Motor neuron (in vitro differentiated cells): ENCODE measurements around the gene SLC38A10. TPM values are rescaled to one million over a fixed set of nuclear protein-coding genes. Genes with fewer than 3 reads are reported as not detected.
"Not testable (repeated sequence)": the region's sequence is repeated elsewhere in the genome, so short reads cannot be mapped to it uniquely, and the experiment has no call there.

Source experiments
- ATAC-seq, 8 experiments: fragments of 200-7000 bp; cut with Tn5 transposase; replicated peaks in 6 of 8; 2 replicates each; pipeline ENCODE4 v1.8.0; 2021; ENCODE audit warnings: mild to moderate bottlenecking in 8 of 8, moderate library complexity in 8 of 8
- H3K27ac ChIP-seq, 2 donors: fragments of 250-450 bp; sonication (Bioruptor Pico); 2 replicates each; pipeline ENCODE4 v1.9.0; 2021; ENCODE audit warnings: antibody characterized with exemption in 2 of 2, mild to moderate bottlenecking in 2 of 2, moderate library complexity in 1 of 2
- H3K4me1 ChIP-seq, 2 donors: fragments of 250-450 bp; sonication (Bioruptor Pico); replicated peaks in 1 of 2; 2 replicates each; pipeline ENCODE4 v1.6.1; 2021; ENCODE audit warnings: antibody characterized with exemption in 2 of 2, mild to moderate bottlenecking in 2 of 2, moderate library complexity in 1 of 2
- H3K4me3 ChIP-seq, 5 donors: fragments of 250-450 bp; sonication (Bioruptor Pico); 2 replicates each; pipeline ENCODE4 v1.9.0; 2021; ENCODE audit warnings: antibody characterized with exemption in 5 of 5, mild to moderate bottlenecking in 5 of 5, moderate library complexity in 4 of 5
- WGBS, 10 experiments: fragments of 450-650 bp; shearing (Covaris generic); methylation state at CpG; one replicate each; pipeline ENCODE4 v1.0.0; 2022; 5-methylcytosine and 5-hydroxymethylcytosine counted together
- in situ Hi-C, 9 experiments: fragments of 400-800 bp; cut with MboI; loops; one replicate each; pipeline ENCODE4 v1.15.0; 2021; ENCODE audit warnings: low sequenced_read_pairs in 9 of 9, low pct_unique_long_range_greater_than_20kb in 2 of 9; ENCODE audit not compliant: unreplicated experiment in 9 of 9
- total RNA-seq, 8 experiments: library from RNA; unstranded; fragments of 300-600 nt; gene quantifications; 2 replicates each; pipeline versions ENCODE4 v1.2.3 to v1.2.4, GENCODE V29; 2022

The SLC38A10 gene
- total RNA-seq, 8 experiments from 2014 or later: 29.0 to 57.1 (median 49.1) TPM

DNA sequence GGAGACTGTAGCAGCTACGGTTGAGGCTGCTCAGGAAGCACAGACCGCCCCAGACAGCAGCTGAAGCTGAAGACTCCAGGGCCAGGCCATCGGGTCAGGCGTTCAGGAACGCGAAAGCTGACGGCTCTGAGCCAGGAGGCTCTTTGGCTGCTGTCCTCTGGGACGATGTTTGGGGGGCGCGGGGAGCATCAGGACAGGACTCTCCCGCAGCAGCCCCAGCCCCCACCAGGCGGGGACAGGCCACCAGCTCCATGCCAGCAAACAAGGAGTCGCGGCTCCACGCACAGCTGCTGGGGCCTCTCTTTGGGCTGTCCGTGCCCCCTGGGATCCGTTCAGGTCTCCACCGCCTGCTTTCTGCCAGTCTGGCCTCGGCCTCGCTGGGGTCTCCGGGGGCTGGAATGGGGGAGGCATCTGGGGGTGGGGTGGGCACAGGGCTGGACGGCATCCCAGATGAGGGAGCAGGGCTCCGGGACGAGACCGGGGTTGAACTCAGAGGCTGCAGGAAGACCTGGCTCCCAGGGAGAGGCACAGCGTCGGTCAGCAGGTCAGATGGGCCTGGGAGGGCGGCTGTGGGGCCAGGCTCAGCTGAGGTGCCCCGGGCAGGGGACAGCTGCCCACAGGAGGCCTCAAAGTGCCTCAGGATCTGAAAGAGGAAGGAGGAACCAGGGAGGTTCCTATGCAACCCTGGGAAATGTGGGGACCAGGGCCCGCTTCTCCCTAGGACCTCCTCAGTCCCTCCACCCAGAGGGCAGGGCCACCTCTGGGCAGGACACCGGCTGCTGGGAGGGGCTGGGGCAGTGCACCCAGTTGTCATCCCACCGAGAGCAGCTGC, 66.1 kb downstream of the SLC38A10 start:
- peak in 1 of 8 experiments; percentile 8 for ATAC-seq
- 72 to 100% (median 90%) methylated on average over 1 to 3 of the region's 32 CpGs; no CpG with 5 or more reads in 7 of the 10 experiments for WGBS, 10 experiments
- Histone ChIP-seq H3K4me1 (no peaks in the 10 kb centered on the region), H3K27ac (no peak overlapping the region), H3K4me3 (no peak overlapping the region)
- in situ Hi-C loops: loop anchor here in 1 of 9 experiments (25.0 kb wide), 1 partner anchor 217 kb away; no protein-coding TSS in a partner anchor

DNA sequence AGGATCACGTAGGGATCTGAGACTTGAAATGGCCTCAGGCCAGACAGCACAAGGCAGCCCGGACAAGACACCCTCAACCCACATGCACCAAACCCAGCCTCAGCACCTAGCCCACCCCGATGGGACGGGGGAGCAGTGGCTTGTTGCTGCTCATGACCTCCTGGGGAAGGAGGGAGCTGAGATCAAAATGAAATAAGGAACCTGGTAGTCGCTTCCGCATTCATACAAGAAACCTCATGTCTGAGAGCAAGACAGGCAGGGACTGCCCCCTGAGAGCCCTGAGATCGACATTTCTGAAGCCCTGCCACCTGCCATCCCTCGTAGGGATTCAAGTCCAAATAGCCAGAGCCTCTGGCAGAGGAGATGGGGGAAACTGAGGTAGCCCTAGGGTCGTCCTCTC, 66.7 kb downstream of the SLC38A10 start:
- ATAC-seq: no peak

DNA sequence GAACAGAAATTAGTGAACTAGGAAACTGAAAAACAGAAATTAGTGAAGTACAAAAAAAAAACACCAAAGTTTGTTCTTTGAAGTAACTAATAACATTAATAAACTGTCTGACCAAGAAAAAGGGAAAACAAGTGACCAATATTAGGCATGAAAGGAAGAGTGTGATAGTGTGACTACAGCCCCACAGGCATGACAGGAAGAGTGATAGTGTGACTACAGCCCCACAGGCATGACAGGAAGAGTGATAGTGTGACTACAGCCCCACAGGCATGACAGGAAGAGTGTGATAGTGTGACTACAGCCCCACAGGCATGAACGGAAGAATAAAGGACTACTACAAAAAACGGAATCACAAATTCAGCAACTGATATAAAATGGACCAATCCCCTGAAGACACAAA, 67.5 kb downstream of the SLC38A10 start:
- WGBS, 10 experiments: 44 to 100% (median 84%) methylated on average over 1 to 2 of the region's 2 CpGs; no CpG with 5 or more reads in 1 of the 10 experiments
- ATAC-seq, H3K4me3 ChIP-seq, H3K4me1 ChIP-seq, H3K27ac ChIP-seq: not testable (repeated sequence)
- in situ Hi-C loops: loop anchor here in 1 of 9 experiments (25.0 kb wide), 1 partner anchor 215 kb away; no protein-coding TSS in a partner anchor

More for the DNA sequence above, 66.7 kb downstream of the SLC38A10 start:
- peaks cover 5% of the 10 kb centered on the region in 2 donors for H3K4me1 ChIP-seq
- H3K27ac ChIP-seq: no peak overlapping the region
- no peak overlapping the region for H3K4me3 ChIP-seq
- 74 to 100% (median 84%) methylated on average over 1 to 6 of the region's 9 CpGs; no CpG with 5 or more reads in 3 of the 10 experiments for WGBS, 10 experiments
- in situ Hi-C loops: loop anchor here in 1 of 9 experiments (25.0 kb wide), 1 partner anchor 216 kb away; no protein-coding TSS in a partner anchor

DNA sequence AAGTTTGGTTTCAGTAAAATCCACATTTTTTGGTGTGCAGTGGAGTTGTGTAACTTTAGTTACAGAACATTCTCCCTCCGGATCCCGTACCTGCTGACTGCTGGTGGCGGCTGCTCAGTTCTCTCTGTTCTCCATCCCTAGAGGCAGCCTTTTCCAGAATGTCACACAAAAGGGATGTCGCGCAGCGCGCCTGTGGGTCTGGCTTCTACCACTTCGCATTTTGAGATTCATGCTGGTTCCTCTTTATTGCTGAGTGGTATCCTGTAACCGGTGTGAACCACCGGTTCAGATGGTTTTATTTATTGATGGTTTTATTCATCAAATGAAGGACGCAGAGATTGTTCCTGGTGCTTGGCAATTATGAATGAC, 71.4 kb downstream of the SLC38A10 start:
- Histone ChIP-seq H3K4me1 (peaks cover 14 to 15% of the 10 kb centered on the region in 2 donors), H3K4me3 (peak overlapping the region in 2 of 5 donors; percentile 35 to 96), H3K27ac (no peak overlapping the region)
- in situ Hi-C loops: no loop called here
- ATAC-seq: no peak
- WGBS, 10 experiments: 7 to 71% (median 57%) methylated on average over 1 to 10 of the region's 11 CpGs; no CpG with 5 or more reads in 1 of the 10 experiments

DNA sequence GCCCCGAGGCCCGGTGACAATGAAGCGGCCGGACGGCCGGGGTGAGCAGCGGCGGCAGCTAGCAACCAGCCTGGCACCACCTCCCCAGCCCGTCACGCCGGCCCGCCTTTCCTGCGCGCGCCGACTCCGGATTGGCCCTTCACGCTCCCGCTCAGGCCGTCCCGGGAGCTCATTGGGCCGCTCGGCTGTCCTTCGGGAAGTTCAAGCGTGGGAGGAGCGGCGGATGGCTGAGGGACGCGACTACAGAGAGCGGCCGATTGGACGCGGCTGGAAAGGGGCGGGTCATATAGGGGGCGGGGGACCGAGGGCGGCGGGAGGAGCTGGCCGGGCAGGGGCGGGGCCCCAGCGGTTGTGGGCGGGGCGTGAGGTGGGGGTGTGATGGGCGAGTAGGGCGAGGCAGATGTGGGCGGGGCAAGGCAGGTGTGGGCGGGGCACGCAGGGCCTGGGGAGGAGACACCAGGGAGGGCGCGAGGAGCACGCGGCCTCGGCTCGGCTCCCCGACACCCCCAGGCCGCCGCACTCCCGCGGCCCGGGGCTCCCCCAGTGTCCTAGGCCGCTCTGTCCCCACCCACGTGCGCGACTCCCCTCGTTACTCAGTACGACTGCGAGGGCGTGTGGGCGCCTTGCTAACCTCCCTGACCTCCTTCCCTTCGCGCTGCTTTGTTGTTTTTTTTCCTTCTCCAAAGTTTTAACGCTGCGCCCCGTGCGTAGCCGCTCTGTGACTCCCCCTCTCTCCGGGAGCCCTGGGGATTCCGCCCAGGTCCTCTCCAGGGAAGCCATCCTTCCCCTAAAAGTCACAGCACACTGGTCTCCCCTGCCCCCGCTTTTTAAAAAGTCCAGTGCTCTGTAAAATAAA, 72.0 kb downstream of the SLC38A10 start, which contains the start of gene CEP131:
TSS of gene CEP131 (minus strand) at position 60 of the 856 bp plus-strand sequence. CDS start 2,909 bp downstream, outside the sequence.
- in situ Hi-C loops: no loop called here
- WGBS, 10 experiments: 0 to 60% (median 17%) methylated on average over 1 to 7 of the region's 79 CpGs; no CpG with 5 or more reads in 3 of the 10 experiments
- peak; percentile 97 to 99 (median 98) for ATAC-seq
- Histone ChIP-seq H3K4me3 (peak within 1 kb of the TSS; percentile 65 to 96 (median 92)), H3K27ac (no peak within 1 kb of the TSS), H3K4me1 (peaks cover 14 to 15% of the 10 kb centered on the region in 2 donors)

DNA sequence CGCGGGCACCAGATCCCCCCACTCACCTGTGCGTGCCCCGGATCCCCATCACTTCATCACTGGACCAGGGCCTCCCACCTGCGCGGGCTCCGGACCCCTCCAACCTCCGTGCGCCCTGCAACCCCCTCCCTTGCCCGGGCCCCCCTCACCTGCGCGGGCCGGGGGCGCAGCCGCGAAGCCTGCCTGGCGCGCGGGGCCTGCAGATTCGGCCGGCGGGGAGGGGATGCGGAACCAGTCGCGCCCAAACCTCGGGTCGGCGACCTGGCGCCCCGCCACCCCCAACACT, 72.5 kb downstream of the SLC38A10 start:
- peak overlapping the region; percentile 65 to 96 (median 92) for H3K4me3 ChIP-seq
- in situ Hi-C loops: no loop called here
- no peak overlapping the region for H3K27ac ChIP-seq
- 0% methylated on average over 7 of the region's 30 CpGs; no CpG with 5 or more reads in 9 of the 10 experiments for WGBS, 10 experiments
- peak in 4 of 8 experiments; percentile 8 to 27 (median 14) for ATAC-seq
- peaks cover 14 to 15% of the 10 kb centered on the region in 2 donors for H3K4me1 ChIP-seq

DNA sequence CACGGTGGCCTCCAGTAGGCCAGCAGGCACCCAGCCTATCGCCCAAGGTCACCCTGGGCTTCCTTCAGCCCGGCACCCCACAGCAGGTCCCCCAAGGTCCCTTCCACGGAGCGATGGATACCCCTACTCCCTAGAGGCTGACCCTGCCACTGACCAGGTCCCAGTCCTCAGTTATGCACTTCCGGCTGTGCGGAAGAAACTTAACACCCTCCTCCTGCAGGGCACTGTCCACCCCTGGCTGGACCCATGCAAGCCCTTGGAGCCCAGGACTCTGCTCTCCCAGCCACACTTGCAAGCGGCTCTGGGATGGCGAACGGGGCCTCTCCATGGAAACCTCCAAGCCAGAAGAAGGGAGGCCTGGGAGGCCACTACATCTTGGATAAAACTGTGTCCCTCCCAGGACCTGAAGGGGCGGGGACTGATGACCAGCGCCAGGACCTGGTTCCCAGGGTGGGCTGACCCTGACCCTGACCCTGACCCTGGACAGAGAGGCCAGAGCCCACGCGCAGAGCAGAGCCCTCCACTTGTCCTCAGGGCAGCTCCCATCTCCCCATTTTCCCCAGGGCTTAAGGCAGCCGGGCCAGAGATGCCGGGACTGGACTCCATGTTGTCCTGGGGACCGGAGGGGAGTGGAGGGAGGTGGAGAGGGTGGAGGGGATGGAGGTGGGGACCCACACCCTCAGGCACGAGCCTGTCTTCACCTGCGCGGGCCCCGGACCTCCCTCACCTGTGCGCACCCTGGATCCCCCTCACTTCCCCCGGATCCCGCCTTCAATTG, 73.1 kb downstream of the SLC38A10 start:
- H3K4me1 ChIP-seq: peaks cover 14 to 15% of the 10 kb centered on the region in 2 donors
- peak overlapping the region; percentile 65 to 96 (median 92) for H3K4me3 ChIP-seq
- 13 to 67% (median 32%) methylated on average over 1 to 8 of the region's 24 CpGs; no CpG with 5 or more reads in 6 of the 10 experiments for WGBS, 10 experiments
- in situ Hi-C loops: no loop called here
- no peak overlapping the region for H3K27ac ChIP-seq
- peak in 2 of 8 experiments; percentile 2 to 3 for ATAC-seq

DNA sequence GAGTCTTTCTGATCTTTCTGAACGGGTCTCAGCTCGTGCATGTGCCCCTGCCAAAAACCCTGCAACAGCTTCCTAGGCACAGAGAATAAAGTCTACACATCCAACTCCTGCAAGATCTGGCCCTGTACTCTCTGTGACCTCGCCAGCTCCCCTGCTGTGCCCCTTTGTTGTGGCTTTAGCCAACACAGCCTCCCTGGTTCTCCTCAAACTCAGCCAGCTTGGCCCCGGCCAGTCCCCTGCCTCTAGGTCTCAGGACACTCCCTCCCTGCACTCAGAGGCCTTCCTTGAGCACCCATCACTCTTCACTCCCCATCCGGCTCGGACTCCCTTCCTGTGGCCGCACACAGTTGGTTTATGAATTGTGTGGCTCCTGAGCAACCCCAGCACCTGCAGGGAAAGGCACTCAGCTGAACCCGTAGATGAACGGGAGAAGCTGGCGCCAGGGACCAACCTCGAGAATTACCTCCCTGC, 73.7 kb downstream of the SLC38A10 start:
- in situ Hi-C loops: no loop called here
- no peak for ATAC-seq
- 0 to 75% (median 25%) methylated on average over 1 to 5 of the region's 11 CpGs; no CpG with 5 or more reads in 4 of the 10 experiments for WGBS, 10 experiments
- Histone ChIP-seq H3K27ac (no peak overlapping the region), H3K4me1 (peaks cover 14 to 15% of the 10 kb centered on the region in 2 donors), H3K4me3 (peak overlapping the region; percentile 65 to 96 (median 92))

DNA sequence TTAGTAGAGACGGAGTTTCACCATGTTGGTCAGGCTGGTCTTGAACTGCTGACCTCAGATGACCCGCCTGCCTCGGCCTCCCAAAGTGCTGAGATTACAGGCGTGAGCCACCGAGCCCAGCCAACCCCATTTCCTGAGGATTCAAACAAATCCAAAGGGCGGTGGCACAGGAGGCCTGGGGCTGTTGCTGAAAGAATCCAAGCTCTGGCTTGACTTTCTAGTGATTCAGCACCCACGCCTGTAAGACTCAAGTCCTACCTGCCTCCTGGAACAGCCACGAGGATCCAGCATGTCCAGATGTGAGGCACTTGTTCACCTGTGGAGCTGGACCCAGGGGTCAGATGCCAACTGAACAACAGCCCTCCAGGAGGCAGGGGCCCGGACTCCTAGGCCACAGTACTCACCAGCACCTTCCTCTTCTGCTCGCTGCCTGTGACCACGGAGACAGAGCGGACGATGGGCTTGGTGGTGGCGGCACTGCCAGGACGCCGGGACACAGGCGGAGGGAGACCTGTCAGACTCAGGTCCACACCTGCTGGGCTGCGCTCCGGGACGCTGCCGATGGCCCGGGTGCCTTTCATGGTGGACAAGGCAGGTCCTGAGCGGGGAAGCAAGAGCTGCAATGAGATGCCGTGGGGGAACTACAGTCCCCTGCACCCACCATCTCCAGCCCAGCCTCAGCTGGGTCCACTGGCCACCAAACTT, 75.5 kb downstream of the SLC38A10 start:
- 80 to 100% (median 94%) methylated on average over 1 to 6 of the region's 24 CpGs; no CpG with 5 or more reads in 4 of the 10 experiments for WGBS, 10 experiments
- in situ Hi-C loops: no loop called here
- ATAC-seq: no peak
- Histone ChIP-seq H3K4me3 (no peak overlapping the region), H3K4me1 (peaks cover 14 to 15% of the 10 kb centered on the region in 2 donors), H3K27ac (no peak overlapping the region)

DNA sequence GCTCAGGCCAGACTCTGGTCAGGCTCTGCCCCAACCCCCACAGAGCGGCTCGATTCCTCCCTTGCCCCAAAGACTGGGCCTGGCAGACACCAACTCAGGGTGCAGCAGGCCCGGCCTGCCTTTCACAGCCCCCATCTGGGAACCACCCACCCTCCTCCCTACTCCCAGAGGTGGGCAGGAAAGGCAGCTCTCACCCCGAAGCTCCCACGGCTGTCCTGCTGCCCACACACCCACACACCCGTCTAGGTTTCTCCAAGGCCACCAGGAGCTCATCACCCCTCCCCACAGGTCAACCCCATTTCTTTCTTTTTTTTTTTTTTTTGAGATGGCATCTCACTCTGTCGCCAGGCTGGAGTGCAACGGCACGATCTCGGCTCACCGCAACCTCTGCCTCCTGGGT, 76.1 kb downstream of the SLC38A10 start:
- in situ Hi-C loops: no loop called here
- no peak overlapping the region for H3K27ac ChIP-seq
- ATAC-seq: no peak
- H3K4me3 ChIP-seq: no peak overlapping the region
- H3K4me1 ChIP-seq: peaks cover 14 to 15% of the 10 kb centered on the region in 2 donors
- WGBS, 10 experiments: 95 to 96% methylated on average over 4 to 5 of the region's 11 CpGs; no CpG with 5 or more reads in 8 of the 10 experiments

DNA sequence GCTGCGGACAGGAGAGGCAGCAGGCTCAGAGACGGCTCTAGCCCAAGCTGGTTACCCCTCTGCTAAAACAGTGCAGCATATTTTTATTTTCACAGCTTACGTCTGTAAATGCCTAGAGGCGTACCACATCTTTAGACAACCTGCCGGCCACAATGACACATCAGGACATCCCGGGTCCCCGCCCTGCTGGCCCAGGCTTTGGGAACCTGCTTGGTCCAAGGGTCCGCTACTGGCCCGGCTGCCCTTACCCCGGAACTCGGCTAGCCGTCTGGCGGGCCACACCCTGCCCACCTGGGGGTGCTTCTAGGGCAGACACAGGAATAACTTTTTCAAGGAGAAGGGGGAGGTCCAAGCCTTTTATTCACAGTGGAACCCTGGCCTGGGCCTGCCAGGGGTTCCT, 76.6 kb downstream of the SLC38A10 start:
- Histone ChIP-seq H3K4me3 (no peak overlapping the region), H3K4me1 (peaks cover 10 to 11% of the 10 kb centered on the region in 2 donors), H3K27ac (no peak overlapping the region)
- 80 to 98% (median 90%) methylated on average over 1 to 11 of the region's 13 CpGs; no CpG with 5 or more reads in 6 of the 10 experiments for WGBS, 10 experiments
- in situ Hi-C loops: no loop called here
- no peak for ATAC-seq
